Measurements from ENCODE around the gene CEP95.

The CEP95 gene

DNA sequence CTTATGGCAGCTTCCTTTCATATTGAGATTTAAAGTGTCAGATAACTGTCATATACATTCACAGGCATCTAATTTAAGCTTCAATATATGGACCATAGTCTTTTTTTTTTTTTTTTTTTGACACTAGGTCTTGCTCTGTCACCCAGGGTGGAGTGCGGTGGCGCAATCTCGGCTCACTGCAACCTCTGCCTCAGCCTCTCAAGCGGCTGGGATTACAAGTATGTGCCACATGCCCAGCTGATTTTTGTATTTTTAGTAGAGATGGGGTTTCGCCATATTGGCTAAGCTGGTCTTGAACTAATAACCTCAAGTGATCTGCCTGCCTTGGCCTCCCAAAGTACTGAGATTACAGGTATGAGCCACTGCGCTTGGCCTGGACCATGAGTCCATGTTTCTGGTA, 13.6 kb downstream of the CEP95 start:
- TF ChIP-seq, protein P1, sequence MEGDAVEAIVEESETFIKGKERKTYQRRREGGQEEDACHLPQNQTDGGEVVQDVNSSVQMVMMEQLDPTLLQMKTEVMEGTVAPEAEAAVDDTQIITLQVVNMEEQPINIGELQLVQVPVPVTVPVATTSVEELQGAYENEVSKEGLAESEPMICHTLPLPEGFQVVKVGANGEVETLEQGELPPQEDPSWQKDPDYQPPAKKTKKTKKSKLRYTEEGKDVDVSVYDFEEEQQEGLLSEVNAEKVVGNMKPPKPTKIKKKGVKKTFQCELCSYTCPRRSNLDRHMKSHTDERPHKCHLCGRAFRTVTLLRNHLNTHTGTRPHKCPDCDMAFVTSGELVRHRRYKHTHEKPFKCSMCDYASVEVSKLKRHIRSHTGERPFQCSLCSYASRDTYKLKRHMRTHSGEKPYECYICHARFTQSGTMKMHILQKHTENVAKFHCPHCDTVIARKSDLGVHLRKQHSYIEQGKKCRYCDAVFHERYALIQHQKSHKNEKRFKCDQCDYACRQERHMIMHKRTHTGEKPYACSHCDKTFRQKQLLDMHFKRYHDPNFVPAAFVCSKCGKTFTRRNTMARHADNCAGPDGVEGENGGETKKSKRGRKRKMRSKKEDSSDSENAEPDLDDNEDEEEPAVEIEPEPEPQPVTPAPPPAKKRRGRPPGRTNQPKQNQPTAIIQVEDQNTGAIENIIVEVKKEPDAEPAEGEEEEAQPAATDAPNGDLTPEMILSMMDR (IDR thresholded peaks at IDR 0.05; ENCODE audit: low read depth, low read length), result no peak

DNA sequence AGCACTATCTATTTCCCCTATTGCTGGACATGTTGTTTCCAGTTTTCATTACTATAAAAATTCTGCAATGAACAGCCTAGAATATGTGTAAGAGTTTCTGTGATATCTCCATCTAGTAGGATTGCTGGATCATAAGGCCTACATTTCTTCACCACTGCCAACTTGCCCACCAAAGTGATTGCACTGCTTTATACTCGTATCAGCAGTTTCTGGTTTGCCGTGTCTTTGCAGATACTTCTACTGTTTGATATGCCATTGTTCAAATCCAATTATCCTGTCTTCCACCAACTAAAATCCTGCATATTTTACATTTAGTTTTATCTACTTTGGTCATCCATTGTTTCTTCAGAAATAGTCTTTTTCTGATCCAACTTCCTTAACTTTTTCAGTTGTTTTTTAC, 21.1 kb downstream of the CEP95 start:
- TF ChIP-seq, protein P1 (IDR thresholded peaks at IDR 0.05; ENCODE audit: low read depth, low read length), result no peak

More for the DNA sequence above, 13.6 kb downstream of the CEP95 start:
- DNase-seq (ENCODE audit: extremely low read depth, low read depth), result no peak

DNA sequence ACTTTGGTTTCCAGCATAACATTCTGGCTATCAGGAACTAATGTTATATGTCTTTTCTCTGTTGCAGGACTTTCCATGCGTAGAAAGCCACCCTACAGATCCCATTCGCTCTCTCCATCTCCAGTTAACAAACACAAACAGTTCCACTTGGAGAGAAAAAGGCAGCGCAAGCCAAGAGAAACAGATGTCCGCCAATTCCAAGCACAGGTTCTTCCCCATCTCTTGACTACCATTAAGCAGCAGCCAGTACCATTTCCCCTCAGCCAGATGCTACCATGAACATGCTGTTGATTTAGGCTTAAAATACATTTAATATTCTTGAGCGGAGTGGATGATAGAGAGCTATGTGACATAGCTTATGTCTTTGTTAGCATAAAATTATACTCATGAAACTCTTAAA, 22.4 kb downstream of the CEP95 start:
- DNase-seq (ENCODE audit: extremely low read depth, low read depth), result no peak
- TF ChIP-seq, protein P1 (IDR thresholded peaks at IDR 0.05; ENCODE audit: low read depth, low read length), result no peak

More for the DNA sequence above, 21.1 kb downstream of the CEP95 start:
- no peak for DNase-seq (ENCODE audit: extremely low read depth, low read depth)

DNA sequence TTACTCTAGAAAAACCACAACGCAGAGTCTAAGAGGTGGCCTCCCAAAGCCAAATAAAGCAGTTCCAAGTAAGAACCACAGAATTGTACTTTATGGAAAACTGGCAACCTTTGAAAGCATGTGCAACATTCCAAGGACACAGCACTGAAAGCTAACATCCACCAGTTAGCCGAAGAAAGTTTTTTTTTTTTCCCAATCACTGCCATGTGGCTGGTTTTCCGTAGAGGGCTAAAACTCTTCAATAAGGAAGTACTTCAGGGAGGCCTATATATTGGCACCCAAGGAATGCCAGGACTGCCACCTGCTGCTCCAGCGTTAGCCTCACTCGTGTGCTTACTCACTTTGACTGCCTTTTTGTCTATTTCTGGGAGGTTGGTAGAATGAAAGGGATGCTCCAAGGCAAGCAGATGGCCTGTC, 25.2 kb downstream of the CEP95 start:
- DNase-seq (ENCODE audit: extremely low read depth, low read depth), result peak; percentile 49
- TF ChIP-seq, protein P1 (IDR thresholded peaks at IDR 0.05; ENCODE audit: low read depth, low read length), result no peak

DNA sequence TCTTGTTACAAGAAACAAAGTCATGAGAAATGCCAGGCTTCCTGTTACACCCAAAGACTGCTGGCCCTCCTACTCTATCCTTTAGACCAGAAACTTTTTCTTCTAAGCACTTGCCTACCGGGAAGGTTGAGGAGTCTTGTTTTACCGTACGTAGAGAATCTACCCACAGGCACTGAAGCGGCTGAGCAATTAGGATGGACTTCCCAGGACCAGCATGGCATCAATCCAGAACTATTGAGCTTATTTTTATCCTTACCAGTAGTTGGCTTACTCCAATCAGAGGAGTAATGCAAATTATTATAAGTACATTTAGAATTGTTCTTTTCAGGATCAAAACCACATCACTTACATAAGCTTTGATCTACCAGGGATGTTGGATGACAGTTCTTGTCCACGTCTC, 25.6 kb downstream of the CEP95 start:
- no peak for DNase-seq (ENCODE audit: extremely low read depth, low read depth)
- TF ChIP-seq, protein P1 (IDR thresholded peaks at IDR 0.05; ENCODE audit: low read depth, low read length), result no peak

DNA sequence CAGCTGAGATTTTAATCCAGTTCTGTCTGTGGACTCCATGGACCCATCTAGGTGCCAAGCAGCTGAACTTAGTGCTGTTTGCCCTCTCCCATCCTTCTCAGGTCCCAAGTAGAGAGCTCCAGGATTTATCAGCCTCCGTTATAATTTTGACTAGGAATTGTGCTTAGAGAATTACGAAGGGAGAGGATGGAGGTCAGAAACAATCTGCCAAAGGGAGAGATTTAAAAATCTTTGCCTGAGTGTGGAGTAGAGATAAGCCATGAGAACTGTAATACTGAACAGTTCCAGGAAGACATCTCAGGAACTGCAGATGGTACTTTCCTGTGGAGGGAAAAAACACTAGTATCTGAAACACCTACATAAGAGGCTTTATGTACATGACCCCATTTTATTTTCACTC, 27.0 kb downstream of the CEP95 start:
- no peak for DNase-seq (ENCODE audit: extremely low read depth, low read depth)
- TF ChIP-seq, protein P1 (IDR thresholded peaks at IDR 0.05; ENCODE audit: low read depth, low read length), result no peak

DNA sequence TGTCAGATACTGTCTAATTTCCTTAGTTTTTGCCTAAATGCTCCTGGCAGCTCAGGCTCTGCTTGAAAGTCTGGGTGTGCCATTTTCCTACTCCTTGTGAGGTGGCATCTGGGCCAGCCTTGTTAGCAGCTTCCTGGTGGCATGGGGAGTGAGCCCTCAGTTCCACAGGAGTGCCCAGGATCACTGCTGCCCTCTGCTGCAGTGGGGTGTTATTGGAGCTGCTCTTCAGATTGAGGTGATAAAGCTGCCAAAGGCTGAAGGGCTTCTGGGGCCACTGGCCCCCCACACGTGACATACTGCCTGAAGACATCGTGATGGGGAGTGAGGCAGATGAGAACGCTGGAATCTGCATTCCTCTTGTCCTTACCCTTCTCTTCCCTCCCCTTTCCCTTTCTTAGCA, 27.4 kb downstream of the CEP95 start:
- DNase-seq (ENCODE audit: extremely low read depth, low read depth), result no peak
- TF ChIP-seq, protein P1 (IDR thresholded peaks at IDR 0.05; ENCODE audit: low read depth, low read length), result peak; percentile 13; the same call in 1 of the 2 replicates
